ENCODE data around the gene SLC25A12. TPM values are rescaled to one million over a fixed set of nuclear protein-coding genes. Genes with fewer than 3 reads are reported as not detected.

The SLC25A12 gene
- total RNA-seq, 1 experiment from 2014 or later, result 17.7 TPM

GRCh38 chr2:171882089-171882769 is 11.8 kb downstream of the SLC25A12 start:
- intact Hi-C loops (cut with micrococcal nuclease; ENCODE audit: unreplicated experiment), result no loop called here
- Histone ChIP-seq H3K4me3 (ENCODE audit: low read depth, low read length, poor library complexity, severe bottlenecking) (no peak overlapping the region), H3K4me1 (ENCODE audit: insufficient read depth, low read length, poor library complexity, severe bottlenecking) (no peaks in the 10 kb centered on the region), H3K36me3 (ENCODE audit: insufficient read depth, low read length, poor library complexity, severe bottlenecking) (no peaks in the 10 kb centered on the region), H3K9me3 (ENCODE audit: low read depth, low read length, poor library complexity, severe bottlenecking) (no peaks in the 10 kb centered on the region), H3K27me3 (replicated peaks; ENCODE audit: insufficient read depth, low read depth, low read length, poor library complexity) (no peaks in the 10 kb centered on the region), H3K27ac (ENCODE audit: low read depth, low read length, poor library complexity, severe bottlenecking) (no peak overlapping the region)
- BruUV-seq (replicated peaks), result no TSS peak
- DNase-seq (ENCODE audit: low spot score), result no peak
- TF ChIP-seq, protein P1, sequence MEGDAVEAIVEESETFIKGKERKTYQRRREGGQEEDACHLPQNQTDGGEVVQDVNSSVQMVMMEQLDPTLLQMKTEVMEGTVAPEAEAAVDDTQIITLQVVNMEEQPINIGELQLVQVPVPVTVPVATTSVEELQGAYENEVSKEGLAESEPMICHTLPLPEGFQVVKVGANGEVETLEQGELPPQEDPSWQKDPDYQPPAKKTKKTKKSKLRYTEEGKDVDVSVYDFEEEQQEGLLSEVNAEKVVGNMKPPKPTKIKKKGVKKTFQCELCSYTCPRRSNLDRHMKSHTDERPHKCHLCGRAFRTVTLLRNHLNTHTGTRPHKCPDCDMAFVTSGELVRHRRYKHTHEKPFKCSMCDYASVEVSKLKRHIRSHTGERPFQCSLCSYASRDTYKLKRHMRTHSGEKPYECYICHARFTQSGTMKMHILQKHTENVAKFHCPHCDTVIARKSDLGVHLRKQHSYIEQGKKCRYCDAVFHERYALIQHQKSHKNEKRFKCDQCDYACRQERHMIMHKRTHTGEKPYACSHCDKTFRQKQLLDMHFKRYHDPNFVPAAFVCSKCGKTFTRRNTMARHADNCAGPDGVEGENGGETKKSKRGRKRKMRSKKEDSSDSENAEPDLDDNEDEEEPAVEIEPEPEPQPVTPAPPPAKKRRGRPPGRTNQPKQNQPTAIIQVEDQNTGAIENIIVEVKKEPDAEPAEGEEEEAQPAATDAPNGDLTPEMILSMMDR (conservative IDR thresholded peaks at IDR 0.05; ENCODE audit: low read depth, low read length), result no peak
- TF ChIP-seq EZH2 (IDR thresholded peaks at IDR 0.05; ENCODE audit: borderline replicate concordance, low read depth, low read length, poor library complexity, severe bottlenecking), result no peak
- ChIA-PET POLR2A (ENCODE audit: low non-redundant PET) (no interaction called here), CTCF (no interaction called here)

DNA sequence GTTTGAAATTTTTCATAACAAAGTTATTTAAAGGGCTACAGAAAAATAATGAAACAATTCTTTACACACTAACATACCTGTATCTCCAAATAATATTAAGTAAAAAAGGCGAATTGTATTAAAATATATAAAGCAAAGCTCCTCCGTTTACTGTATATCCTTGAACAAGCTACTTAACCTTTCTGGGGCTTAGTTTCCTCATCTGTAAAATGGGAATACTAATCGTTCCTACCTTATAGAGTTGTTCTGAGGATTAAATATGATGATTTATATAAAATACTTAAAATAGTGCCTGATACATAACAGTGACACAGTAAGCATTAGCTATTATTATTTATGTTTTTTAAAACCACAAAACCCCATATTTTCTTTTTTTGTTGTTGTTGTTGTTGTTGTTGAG is 13.3 kb downstream of the SLC25A12 start:
- H3K27ac ChIP-seq (ENCODE audit: low read depth, low read length, poor library complexity, severe bottlenecking), result no peak overlapping the region
- no peak overlapping the region for H3K4me3 ChIP-seq (ENCODE audit: low read depth, low read length, poor library complexity, severe bottlenecking)
- POLR2A ChIA-PET (ENCODE audit: low non-redundant PET), result interaction anchor here (0.7 kb wide), 1 partner anchor 212 kb away, joined by 3 read pairs; no protein-coding TSS in a partner anchor
- no peak for TF ChIP-seq EZH2 (IDR thresholded peaks at IDR 0.05; ENCODE audit: borderline replicate concordance, low read depth, low read length, poor library complexity, severe bottlenecking)
- TF ChIP-seq, protein P1 (conservative IDR thresholded peaks at IDR 0.05; ENCODE audit: low read depth, low read length), result no peak
- CTCF ChIA-PET, result no interaction called here
- DNase-seq (ENCODE audit: low spot score), result no peak
- H3K36me3 ChIP-seq (ENCODE audit: insufficient read depth, low read length, poor library complexity, severe bottlenecking), result no peaks in the 10 kb centered on the region
- H3K9me3 ChIP-seq (ENCODE audit: low read depth, low read length, poor library complexity, severe bottlenecking), result no peaks in the 10 kb centered on the region
- no peaks in the 10 kb centered on the region for H3K27me3 ChIP-seq (replicated peaks; ENCODE audit: insufficient read depth, low read depth, low read length, poor library complexity)
- intact Hi-C loops (cut with micrococcal nuclease; ENCODE audit: unreplicated experiment), result no loop called here
- no peaks in the 10 kb centered on the region for H3K4me1 ChIP-seq (ENCODE audit: insufficient read depth, low read length, poor library complexity, severe bottlenecking)
- no TSS peak for BruUV-seq (replicated peaks)

GRCh38 chr2:171879865-171880264 is 14.2 kb downstream of the SLC25A12 start:
- ChIA-PET POLR2A (ENCODE audit: low non-redundant PET) (no interaction called here), CTCF (no interaction called here)
- no peak overlapping the region for H3K27ac ChIP-seq (ENCODE audit: low read depth, low read length, poor library complexity, severe bottlenecking)
- no TSS peak for BruUV-seq (replicated peaks)
- no peaks in the 10 kb centered on the region for H3K9me3 ChIP-seq (ENCODE audit: low read depth, low read length, poor library complexity, severe bottlenecking)
- no peaks in the 10 kb centered on the region for H3K27me3 ChIP-seq (replicated peaks; ENCODE audit: insufficient read depth, low read depth, low read length, poor library complexity)
- TF ChIP-seq, protein P1 (conservative IDR thresholded peaks at IDR 0.05; ENCODE audit: low read depth, low read length), result no peak
- TF ChIP-seq EZH2 (IDR thresholded peaks at IDR 0.05; ENCODE audit: borderline replicate concordance, low read depth, low read length, poor library complexity, severe bottlenecking), result no peak
- intact Hi-C loops (cut with micrococcal nuclease; ENCODE audit: unreplicated experiment), result no loop called here
- H3K4me3 ChIP-seq (ENCODE audit: low read depth, low read length, poor library complexity, severe bottlenecking), result no peak overlapping the region
- no peaks in the 10 kb centered on the region for H3K36me3 ChIP-seq (ENCODE audit: insufficient read depth, low read length, poor library complexity, severe bottlenecking)
- no peaks in the 10 kb centered on the region for H3K4me1 ChIP-seq (ENCODE audit: insufficient read depth, low read length, poor library complexity, severe bottlenecking)
- DNase-seq (ENCODE audit: low spot score), result no peak
